Measurements from ENCODE around the gene PLAAT4. TPM values are rescaled to one million over a fixed set of nuclear protein-coding genes. Genes with fewer than 3 reads are reported as not detected.

Gene PLAAT4
- total and polyA plus RNA-seq, 2 of the 8 experiments (the other 6 are each of a cell fraction or from before 2014, with no cell fraction given), result 2.8 to 4.1 TPM

DNA sequence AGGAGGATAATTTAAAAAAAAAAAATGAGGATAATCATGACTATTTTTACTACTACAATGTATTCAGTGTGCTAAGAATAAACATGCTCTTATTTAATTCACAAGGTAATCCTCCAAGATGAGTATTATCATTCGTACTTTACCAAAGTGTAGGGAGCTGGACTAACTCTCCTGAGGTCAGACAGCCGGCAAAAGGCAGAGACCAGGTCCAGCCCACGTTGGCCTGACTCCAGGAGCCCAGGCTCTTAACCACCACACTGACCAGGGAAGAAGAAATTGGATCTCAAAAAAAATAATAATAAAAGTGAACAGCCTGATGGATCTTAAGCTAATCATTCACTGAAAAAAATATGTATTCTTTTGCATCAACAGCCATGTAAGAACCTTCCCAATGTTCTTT lies 52.4 kb downstream of the PLAAT4 start (continued):
- TF ChIP-seq, protein P1, sequence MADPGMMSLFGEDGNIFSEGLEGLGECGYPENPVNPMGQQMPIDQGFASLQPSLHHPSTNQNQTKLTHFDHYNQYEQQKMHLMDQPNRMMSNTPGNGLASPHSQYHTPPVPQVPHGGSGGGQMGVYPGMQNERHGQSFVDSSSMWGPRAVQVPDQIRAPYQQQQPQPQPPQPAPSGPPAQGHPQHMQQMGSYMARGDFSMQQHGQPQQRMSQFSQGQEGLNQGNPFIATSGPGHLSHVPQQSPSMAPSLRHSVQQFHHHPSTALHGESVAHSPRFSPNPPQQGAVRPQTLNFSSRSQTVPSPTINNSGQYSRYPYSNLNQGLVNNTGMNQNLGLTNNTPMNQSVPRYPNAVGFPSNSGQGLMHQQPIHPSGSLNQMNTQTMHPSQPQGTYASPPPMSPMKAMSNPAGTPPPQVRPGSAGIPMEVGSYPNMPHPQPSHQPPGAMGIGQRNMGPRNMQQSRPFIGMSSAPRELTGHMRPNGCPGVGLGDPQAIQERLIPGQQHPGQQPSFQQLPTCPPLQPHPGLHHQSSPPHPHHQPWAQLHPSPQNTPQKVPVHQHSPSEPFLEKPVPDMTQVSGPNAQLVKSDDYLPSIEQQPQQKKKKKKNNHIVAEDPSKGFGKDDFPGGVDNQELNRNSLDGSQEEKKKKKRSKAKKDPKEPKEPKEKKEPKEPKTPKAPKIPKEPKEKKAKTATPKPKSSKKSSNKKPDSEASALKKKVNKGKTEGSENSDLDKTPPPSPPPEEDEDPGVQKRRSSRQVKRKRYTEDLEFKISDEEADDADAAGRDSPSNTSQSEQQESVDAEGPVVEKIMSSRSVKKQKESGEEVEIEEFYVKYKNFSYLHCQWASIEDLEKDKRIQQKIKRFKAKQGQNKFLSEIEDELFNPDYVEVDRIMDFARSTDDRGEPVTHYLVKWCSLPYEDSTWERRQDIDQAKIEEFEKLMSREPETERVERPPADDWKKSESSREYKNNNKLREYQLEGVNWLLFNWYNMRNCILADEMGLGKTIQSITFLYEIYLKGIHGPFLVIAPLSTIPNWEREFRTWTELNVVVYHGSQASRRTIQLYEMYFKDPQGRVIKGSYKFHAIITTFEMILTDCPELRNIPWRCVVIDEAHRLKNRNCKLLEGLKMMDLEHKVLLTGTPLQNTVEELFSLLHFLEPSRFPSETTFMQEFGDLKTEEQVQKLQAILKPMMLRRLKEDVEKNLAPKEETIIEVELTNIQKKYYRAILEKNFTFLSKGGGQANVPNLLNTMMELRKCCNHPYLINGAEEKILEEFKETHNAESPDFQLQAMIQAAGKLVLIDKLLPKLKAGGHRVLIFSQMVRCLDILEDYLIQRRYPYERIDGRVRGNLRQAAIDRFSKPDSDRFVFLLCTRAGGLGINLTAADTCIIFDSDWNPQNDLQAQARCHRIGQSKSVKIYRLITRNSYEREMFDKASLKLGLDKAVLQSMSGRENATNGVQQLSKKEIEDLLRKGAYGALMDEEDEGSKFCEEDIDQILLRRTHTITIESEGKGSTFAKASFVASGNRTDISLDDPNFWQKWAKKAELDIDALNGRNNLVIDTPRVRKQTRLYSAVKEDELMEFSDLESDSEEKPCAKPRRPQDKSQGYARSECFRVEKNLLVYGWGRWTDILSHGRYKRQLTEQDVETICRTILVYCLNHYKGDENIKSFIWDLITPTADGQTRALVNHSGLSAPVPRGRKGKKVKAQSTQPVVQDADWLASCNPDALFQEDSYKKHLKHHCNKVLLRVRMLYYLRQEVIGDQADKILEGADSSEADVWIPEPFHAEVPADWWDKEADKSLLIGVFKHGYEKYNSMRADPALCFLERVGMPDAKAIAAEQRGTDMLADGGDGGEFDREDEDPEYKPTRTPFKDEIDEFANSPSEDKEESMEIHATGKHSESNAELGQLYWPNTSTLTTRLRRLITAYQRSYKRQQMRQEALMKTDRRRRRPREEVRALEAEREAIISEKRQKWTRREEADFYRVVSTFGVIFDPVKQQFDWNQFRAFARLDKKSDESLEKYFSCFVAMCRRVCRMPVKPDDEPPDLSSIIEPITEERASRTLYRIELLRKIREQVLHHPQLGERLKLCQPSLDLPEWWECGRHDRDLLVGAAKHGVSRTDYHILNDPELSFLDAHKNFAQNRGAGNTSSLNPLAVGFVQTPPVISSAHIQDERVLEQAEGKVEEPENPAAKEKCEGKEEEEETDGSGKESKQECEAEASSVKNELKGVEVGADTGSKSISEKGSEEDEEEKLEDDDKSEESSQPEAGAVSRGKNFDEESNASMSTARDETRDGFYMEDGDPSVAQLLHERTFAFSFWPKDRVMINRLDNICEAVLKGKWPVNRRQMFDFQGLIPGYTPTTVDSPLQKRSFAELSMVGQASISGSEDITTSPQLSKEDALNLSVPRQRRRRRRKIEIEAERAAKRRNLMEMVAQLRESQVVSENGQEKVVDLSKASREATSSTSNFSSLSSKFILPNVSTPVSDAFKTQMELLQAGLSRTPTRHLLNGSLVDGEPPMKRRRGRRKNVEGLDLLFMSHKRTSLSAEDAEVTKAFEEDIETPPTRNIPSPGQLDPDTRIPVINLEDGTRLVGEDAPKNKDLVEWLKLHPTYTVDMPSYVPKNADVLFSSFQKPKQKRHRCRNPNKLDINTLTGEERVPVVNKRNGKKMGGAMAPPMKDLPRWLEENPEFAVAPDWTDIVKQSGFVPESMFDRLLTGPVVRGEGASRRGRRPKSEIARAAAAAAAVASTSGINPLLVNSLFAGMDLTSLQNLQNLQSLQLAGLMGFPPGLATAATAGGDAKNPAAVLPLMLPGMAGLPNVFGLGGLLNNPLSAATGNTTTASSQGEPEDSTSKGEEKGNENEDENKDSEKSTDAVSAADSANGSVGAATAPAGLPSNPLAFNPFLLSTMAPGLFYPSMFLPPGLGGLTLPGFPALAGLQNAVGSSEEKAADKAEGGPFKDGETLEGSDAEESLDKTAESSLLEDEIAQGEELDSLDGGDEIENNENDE (IDR thresholded peaks at IDR 0.05; ENCODE audit: insufficient replicate concordance, low read length), result no peak
- TF ChIP-seq CHD1 (IDR thresholded peaks at IDR 0.05; ENCODE audit: low read depth, low read length), result no peak
- no peak for TF ChIP-seq CEBPB (IDR thresholded peaks at IDR 0.05; ENCODE audit: low read depth, low read length)
- no peak for TF ChIP-seq HDAC6 (IDR thresholded peaks at IDR 0.05; ENCODE audit: low read depth, low read length)
- TF ChIP-seq CHD2 (IDR thresholded peaks at IDR 0.05; ENCODE audit: low read length), result no peak

All from H1 (cell line).